ENCODE data around the gene PUM1.

Gene PUM1

DNA sequence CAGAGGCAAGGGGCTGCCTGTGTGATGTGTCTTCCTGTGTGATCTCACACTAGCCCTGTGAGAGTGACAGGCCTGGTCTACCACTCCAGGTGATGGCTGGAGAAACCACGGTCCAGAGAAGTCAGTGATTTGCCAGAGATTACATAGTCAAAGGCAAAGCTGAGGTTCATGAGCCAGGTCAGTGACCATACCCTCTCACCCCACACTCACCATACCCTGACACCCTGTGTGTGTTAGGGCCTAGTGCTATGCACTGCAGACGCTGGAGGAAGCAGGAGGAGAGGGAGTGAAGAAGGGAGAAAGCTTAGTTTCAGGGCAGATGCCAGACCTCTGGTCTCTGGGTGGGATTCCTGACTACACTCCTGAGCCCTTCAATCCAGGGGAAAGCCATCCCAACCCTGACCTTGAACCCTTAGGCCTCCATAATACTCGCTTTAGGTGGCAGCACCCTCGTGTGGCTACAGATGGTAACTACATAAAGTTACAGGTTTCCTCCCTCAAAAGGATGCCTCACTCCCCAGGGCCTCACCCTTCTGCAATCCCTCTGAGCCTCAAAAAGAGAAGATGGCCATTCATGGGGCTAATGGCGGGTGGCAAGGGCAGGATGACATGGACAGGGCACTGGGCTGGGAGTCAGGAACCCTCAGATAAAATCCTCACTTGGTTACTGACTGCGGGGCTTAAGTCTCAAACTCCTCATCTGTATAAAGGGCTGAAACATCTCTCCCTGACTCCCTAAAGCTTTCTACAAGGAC is 136.2 kb downstream of the PUM1 start:
- peak; percentile 53 for DNase-seq (ENCODE audit: low spot score)

DNA sequence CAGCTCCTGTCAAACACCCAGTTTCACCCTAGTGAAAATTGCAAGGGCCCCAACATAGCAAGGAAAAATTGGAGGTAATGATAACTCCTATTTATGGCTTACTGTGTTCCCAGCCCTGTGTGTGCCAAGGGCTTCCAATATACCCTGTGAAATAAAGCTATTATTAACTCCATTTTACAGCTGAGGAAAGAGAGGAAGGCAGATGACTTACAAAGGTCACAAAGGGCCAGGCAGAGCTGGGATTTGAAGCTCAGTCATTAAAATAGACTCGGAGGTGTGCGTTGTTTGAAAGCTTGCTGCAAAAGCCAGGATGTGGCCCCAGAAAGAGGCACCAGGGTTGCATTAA is 136.8 kb downstream of the PUM1 start:
- no peak for DNase-seq (ENCODE audit: low spot score)

DNA sequence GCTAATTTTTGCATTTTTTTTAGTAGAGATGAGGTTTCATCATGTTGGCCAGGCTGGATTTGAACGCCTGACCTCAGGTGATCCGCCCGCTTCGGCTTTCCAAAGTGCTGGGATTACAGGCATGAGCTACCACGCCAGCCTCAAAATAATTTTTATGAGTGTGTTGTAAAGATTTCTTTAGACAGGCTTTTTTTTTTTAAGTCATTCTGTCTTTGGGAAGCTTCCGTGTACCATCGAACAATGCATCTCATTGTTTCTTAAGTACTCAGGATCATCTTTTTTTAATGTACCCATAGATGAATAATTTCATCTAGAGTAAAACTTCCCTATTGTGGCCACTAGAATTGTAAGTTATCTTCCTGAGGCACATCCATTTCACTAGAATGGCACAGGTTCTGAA is 137.3 kb downstream of the PUM1 start:
- DNase-seq (ENCODE audit: low spot score): no peak

DNA sequence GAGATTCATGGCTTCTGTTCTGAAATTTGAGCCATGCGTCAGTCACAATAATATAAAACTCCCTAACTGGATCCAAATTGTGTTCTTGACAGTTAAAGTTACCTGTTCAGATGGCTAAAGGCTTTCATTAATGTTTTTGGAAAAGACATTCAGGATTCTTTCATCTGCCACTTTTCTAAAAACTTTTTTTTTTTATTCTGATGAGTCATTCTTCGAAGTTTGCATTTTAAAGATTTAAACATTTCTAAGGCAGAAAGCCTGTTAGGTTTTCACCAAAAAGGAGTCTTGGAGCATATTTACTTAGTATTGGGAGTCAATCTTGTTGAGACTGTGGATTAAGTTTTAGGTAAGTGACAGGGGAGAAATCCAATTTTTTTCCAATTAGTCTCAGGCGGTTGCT is 138.1 kb downstream of the PUM1 start:
- DNase-seq (ENCODE audit: low spot score): no peak

DNA sequence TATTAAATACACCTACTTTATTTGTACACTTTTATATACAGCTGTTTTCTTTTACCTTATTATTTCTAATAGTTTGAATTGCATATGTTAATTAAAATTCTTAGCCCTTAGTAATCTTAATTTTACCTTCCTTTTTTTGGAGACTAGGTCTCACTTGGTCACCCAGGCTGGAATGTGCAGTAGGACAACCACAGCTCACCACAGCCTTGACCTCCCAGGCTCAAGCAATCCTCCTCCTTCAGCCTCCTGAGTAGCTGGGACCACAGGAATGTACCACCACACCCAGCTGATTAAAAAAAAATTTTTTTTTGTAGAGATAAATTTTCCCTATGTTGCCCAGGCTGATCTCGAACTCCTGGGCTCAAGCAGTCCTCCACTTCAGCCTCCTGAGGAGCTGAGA is 141.9 kb downstream of the PUM1 start:
- no peak for DNase-seq (ENCODE audit: low spot score)

DNA sequence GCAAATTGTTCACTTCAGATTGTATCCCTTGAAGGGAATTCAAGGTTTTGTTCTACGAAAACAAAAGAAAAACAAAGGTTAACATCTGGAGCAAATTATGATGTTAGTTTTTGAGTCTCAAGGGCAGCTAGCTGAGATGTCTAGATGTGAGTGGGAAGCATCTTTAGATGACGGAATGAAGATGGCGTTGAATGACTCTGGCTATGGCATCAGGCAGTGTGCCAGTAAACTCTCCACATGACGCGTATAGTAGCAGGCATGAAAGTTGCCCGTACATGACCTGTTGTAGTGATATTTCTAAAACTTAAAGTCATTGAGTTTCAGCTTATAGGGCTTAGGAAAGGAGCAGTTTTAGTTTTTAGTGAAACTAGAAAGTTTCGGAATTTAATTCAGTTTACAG is 144.7 kb downstream of the PUM1 start:
- DNase-seq (ENCODE audit: low spot score): no peak

DNA sequence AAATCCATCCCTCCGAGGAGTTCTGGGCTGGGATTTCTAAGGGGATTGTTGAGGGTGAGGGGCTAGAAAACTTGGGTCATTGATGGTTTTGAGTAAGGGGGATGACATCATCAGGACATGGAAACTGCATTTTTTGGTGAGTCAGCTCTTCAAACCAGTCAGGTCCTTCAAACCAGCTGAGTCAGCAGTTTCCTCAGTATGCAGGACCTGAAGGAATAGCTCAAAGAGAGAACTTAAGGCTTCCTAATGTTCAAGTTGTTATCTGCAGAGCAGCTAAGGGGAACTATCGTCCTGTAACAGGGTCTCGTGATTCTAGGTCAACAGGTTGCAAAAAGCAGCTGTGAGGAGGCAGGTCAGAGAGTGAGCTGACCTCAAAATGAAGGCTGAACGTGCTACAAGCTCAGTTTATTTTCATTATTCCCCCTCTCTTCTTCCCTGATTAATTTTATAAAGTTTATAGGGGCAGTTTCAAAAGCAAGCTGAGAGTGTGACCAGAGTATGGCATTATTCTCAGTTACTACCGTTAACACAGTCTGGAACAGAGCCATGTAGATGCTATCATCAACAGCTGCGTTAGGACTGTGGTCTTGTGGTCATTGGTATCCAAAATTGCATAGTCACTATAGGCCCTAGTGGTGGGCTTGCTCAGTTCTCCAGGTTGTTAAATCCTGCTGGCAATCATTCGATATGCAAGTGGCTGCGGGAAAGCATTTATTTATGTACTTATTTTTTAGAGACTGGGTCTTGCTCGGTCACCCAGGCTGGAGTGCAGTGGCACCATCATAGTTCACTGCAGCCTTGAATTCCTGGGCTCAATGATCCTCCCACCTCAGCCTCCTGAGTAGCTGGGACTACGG is 146.3 kb downstream of the PUM1 start:
- DNase-seq (ENCODE audit: low spot score): no peak

DNA sequence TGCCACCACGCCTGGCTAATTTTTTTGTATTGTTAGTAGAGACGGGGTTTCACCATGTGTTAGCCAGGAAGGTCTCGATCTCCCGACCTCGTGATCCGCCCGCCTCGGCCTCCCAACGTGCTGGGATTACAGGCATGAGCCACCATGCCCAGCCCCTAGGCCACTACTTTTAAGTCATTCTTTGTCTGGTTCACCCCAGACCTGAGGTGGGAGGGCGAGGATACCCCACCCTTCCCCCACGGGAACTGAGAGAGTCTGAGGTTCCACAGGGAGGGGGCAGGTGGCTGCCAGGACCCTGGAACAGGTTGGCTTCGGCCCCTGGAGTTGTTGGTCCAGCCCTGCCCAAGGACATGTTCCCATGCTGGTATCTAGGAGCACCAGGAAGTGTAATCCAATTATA is 149.2 kb downstream of the PUM1 start:
- DNase-seq (ENCODE audit: low spot score): no peak

DNA sequence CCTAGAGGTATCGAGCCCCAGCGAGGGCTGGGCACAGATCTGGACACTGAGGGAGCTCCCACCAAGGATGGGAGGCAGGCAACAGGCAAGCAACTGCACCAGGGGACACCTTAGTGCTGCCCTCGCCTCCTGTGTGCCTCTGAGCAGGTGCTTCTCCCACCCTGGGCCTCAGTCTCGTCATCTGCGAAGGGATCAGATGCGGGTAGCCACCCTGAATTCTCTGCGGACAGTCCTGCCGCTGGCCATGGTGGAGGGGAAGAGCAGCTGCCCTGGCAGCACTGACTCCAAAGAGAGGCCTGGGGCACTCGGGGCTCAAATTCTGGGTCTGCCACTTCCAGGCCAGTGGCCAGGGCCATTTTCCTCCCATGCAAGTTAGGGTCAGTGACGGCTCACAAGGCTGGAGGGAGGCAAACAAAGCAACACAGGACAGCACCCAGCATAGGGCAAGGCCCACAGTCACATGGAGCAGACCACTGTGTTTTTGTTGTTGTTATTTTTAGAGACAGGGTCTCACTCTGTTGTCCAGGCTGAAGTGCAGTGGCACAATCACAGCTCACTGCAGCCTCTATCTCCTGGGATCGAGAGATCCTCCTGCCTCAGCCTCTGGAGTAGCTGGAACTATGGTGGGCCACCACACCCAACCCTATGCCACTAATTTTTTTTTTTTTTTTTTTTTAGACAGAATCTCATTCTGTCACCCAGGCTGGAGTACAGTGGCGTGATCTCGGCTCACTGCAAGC is 149.9 kb downstream of the PUM1 start:
- no peak for DNase-seq (ENCODE audit: low spot score)

DNA sequence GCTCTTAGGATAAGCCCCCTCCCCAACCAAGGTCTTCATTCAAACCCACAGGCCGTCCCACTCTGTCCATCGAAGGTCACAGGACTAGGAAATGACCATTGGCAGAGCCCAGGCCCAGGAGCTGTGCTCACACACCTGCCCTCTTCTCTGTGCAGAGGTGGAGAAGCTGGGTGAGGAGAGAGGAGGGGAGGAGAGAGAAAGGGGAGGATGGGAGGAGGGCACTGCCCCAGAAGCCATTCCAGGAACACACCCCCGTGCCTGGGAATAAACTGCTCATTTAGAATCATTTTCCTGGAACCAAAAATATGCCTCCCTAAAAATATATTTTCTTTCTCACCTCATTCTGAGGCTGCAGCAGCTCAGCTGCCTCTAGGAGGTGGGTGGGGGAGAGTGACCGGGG is 150.6 kb downstream of the PUM1 start:
- no peak for DNase-seq (ENCODE audit: low spot score)

DNA sequence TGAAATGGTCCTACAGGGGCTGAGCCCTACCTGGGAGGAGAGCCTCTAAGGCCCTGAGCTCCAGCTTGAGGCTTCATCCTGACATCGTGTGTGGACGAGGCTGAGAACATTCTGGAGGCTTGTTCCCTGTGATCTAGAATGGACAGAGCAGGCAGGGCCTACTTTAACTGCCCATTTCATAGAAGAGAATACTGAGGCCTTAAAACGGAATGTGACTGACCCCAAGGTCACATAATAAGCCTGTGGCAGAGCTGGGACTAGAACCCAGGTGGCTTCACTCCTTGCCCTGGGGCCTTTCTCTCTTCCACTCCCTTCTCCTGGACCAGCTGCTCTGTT is 151.0 kb downstream of the PUM1 start:
- no peak for DNase-seq (ENCODE audit: low spot score)

DNA sequence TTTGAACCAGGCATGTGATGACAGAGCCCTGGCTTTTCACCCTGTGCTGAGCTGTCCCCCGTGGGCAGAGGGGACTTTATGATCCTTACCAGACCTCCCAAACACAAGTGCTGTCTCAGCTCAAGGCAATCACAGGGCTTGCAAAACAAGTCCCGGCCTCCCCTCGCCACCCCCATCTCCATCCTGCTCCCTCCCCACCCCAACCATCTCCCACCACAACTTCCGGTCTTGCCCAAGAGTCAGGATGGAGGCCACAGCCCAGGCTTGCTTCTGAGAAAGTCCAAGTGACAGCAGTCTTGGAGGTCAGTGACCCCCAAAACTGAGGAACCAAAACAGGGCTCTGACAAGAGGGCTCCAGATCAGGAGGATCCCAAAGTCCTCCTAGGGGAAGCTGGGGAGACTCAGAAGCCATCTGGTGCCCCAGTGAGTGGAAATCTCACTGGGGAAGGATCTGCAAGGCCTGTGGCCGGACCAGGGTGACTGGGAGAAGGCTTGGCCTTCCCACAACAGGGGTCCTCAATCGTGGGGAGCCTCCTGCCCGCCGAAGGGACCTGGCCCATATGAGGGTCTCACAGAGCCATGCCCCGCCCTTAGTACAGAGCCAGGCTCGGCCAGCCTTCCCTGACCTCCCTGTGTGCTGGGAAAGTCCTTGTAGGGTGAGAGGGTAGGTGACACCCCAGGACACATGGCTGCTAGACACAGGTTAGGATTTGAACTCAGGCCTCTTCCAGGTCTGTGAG is 152.4 kb downstream of the PUM1 start:
- no peak for DNase-seq (ENCODE audit: low spot score)

DNA sequence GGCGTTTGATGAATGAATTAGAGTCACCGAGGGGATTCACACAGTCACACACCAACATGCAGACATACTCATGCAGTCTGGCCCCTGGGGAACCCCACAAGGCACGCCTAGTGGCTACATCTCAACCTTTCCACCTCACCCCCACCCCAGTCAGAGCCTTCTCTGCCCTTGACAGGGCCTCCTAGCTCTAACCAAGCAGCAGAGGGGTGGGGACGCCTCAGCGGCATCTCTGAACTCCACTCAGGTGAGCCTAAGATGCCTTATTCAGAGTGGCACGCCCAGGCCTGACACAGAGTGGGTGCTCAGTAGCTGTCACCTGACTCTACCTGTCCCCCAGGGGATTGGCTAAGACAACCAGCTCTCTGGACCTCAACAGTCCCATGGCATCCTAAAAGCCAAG is 153.3 kb downstream of the PUM1 start:
- DNase-seq (ENCODE audit: low spot score): no peak

DNA sequence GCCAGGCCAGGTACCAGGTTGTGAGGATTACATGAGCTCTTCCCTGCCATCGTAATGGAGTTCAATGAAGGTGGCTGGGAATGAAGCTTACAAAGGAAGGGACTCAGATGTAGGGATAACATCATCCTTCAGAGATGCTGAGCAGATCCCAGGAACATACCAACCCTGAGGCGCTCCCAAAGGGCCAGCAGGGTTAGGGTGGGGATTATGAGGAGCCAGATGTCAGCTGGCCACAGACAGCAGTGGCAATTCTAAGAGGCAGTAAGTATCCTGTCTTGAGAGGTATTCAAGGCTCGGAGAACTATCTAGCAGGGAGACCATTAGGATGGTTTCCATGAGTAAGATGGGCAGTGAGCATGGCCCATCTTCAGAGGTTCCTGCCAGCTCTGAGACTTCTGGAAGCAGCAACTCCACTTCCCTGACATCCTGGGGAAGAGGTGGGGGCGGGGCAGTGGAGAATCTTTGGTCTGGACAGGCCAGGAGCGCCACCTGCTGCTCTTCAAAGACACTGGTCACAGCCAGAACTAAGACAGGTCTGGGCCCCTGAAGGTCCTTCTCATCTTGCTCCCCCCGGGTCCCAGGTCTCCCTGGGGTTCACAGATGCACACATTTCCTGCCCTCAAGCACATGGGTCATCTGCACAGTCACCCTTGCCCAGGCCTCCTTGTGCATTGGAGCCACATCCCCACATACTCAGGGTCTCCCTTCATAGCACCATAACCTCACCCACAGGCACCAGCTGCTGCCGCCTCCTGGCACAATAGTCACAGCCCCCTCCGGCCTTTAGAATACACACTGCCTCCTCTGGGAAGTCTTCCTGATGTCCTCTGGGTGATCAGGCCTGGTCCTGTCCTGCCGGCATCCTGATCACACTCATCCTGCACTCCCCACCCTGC is 154.2 kb downstream of the PUM1 start:
- peak; percentile 31 for DNase-seq (ENCODE audit: low spot score)

DNA sequence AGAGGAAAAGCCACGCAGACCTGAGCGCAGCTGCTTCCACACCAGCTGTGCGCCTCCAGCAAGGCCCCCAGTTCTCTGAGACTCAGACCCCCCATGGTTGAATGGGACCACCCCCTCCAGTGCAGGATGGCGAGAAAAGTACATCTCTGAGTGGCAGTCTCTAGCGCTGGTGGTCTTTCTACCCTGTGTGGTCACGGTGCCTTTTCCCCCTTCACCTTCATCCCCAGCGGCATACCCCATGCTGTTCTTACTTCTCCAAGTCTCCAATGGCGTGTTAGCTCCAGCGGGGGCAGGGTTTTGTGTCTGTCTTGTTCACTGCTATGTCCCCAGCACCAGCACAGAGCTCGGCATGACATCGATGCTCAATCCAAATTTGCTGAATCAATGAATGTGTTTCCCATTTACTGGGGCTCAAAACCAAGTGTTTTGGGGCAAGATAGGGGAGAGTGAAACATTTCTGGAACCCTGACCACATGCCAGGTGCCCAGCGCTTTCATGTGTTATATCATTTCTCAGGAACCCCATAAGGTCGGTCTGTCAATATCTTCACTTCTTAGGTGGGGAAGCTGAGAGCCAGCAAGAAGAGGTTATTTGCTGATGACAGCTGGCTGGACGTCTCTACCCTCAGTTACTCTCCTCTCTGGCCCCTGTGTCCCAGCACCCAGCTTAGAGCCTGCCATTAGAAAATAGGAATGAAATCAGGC is 156.0 kb downstream of the PUM1 start:
- DNase-seq (ENCODE audit: low spot score): no peak

DNA sequence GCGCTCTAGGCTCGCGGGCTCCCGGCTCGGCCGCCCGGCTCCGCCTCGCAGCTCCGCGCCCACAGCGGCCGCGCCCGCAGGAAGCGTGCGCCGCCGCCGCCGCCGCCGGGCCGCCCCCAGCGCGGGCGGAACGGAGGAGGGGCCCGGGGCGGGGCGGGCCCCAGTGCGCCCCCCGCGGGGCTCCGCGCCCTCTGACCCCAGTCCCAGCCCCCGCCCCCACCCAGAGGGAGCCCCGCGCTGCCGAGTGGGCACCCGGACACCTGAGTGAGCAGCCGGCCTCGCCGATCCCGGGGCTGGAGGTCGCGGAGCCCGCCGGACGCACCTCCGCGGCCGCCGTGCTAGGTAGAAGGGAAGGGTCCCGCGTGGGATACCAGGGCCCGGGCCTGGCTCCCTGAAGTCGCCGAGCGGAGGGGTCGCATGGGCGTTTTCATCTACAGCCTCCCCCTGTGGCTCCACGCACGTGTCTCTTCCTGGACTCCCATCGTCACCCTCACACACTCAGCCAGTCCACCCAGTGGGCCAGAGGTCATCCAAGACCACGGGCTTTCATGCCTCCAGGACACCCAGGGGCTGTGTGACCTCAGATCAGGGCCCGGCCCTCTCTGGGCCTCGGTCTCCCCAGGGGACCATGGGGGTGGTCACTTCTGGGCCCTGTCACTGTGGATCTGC is 156.7 kb downstream of the PUM1 start, which contains the start of gene SDC3:
Gene SDC3, minus strand, starts transcription at position 63 of the 669 bp plus-strand sequence. CDS start 172 bp downstream, outside the sequence.
- no peak for DNase-seq (ENCODE audit: low spot score)

DNA sequence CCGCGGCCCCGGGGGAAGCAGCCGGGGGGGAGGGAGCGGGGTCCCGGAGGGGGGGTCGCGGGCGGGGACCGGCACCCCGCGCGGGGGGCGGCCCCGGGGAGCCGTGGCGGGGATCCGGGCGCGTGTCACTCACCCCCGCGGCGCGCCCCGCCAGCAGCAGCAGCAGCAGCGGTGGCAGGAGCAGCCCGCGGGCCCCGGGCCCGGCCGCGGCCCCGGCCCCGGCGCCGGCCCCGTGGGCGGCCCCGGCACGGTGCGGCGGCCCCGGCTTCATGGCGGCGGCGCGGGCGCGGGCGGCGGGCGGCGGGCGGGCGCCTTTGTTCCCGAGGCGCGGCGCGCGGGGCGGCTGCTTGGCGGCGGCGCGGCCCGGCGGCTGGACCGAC is 157.2 kb downstream of the PUM1 start:
- DNase-seq (ENCODE audit: low spot score): no peak

DNA sequence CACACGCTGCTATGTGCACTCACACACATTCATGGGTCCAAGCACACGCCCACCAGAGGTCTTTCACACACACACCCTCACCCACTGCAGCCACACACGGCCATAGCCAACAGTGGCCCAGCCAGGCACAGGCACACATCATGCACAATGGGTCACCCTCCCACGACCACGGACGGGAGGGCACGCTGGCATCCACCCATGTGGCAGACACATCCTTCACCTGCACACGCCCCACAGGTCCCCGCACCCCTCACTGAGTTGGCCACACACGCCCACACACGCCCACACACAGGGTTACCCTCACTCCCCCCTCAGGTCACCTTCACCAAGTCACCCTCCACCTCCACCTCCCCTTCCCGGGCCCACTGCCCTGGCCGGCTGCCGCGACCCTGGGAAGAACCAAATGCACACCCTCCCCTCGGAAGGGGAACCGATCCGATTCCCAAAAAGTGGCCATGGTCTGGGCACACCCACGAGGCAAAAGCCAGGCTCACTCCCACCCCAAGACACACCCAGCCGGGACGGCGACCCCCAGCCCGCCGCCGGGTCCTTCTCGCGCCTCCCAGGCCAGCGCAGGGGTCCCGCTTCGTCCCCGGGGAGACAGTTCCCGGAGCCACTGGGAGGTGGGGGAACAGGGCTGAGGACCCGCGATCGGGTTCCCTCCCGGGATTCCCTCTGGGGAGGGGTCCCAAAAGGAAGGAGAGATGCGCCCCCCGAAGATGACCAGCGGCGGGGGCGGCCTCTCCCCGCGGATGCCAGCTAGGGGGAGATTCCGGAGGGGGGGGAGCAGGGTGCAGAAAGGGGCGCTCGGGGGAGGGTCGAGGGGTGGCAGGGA is 157.8 kb downstream of the PUM1 start:
- no peak for DNase-seq (ENCODE audit: low spot score)

All from CD4-positive, alpha-beta T cell treated with Interleukin-15 for 4 hours (primary cell).